HepG2 (cell line): ENCODE data around the gene CAPRIN2. TPM values are rescaled to one million over a fixed set of nuclear protein-coding genes. Genes with fewer than 3 reads are reported as not detected.

Experiments
- CREB1 ChIP-seq, 2 experiments: fragments of 450-650 bp in 1 of 2; IDR thresholded peaks; 2 replicates each; pipeline ENCODE4 v1.6.1; 2016 to 2017; ENCODE audit warnings: control low read depth in 1 of 2, mild to moderate bottlenecking in 1 of 2, missing compliant biosample characterization in 1 of 2, missing genetic modification characterization in 1 of 2
- DR1 ChIP-seq: sonication (generic); formaldehyde crosslinking; IDR thresholded peaks from 2 replicates; pipeline ENCODE4 v1.8.0; 2021; ENCODE audit warnings: mild to moderate bottlenecking, missing genetic modification reagents, inconsistent platforms
- FUBP1 ChIP-seq: sonication (generic); formaldehyde crosslinking; IDR thresholded peaks from 2 replicates; pipeline ENCODE4 v1.5.1; 2020; ENCODE audit warnings: missing genetic modification reagents, mild to moderate bottlenecking, borderline replicate concordance
- GABPA ChIP-seq, 2 experiments: IDR thresholded peaks; 2 replicates each; pipeline ENCODE4 v1.6.1; 2011 to 2016; ENCODE audit warnings: low read depth in 2 of 2, low read length in 1 of 2, missing biosample characterization in 1 of 2, missing genetic modification characterization in 1 of 2
- IKZF1 ChIP-seq: fragments of 450-650 bp; IDR thresholded peaks from 2 replicates; pipeline ENCODE4 v1.7.1; 2016
- KLF12 ChIP-seq: sonication (generic); formaldehyde crosslinking; IDR thresholded peaks from 2 replicates; pipeline ENCODE4 v1.4.0; 2020; ENCODE audit warnings: missing genetic modification reagents, borderline replicate concordance
- PHB2 ChIP-seq: fragments of 450-650 bp; IDR thresholded peaks from 2 replicates; pipeline ENCODE4 v1.6.1; 2018; ENCODE audit not compliant: partially characterized antibody
- PHF8 ChIP-seq: sonication (generic); formaldehyde crosslinking; IDR thresholded peaks from 2 replicates; pipeline ENCODE4 v1.5.0; 2020; ENCODE audit warnings: missing genetic modification reagents
- RERE ChIP-seq: IDR thresholded peaks from 2 replicates; pipeline ENCODE4 v1.6.1; 2016; ENCODE audit warnings: low read depth, missing genetic modification reagents, missing compliant biosample characterization
- THYN1 ChIP-seq: sonication (generic); formaldehyde crosslinking; IDR thresholded peaks from 2 replicates; pipeline ENCODE4 v1.8.1; 2023; ENCODE audit warnings: low read depth, mild to moderate bottlenecking, moderate library complexity, missing genetic modification reagents, borderline replicate concordance
- ZBTB44 ChIP-seq: sonication (generic); formaldehyde crosslinking; IDR thresholded peaks from 2 replicates; pipeline ENCODE4 v1.4.0; 2020; ENCODE audit warnings: missing genetic modification reagents
- ZNF605 ChIP-seq: sonication (generic); formaldehyde crosslinking; IDR thresholded peaks from 2 replicates; pipeline ENCODE4 v1.8.0; 2022; ENCODE audit warnings: mild to moderate bottlenecking, missing genetic modification reagents
- ZNF749 ChIP-seq: sonication (generic); formaldehyde crosslinking; IDR thresholded peaks from 2 replicates; pipeline ENCODE4 v1.8.0; 2022; ENCODE audit warnings: mild to moderate bottlenecking, missing genetic modification reagents, moderate library complexity, borderline replicate concordance
- ZNF850 ChIP-seq: sonication (generic); formaldehyde crosslinking; conservative IDR thresholded peaks from 2 replicates; pipeline ENCODE4 v1.9.0; 2021; ENCODE audit warnings: mild to moderate bottlenecking, missing genetic modification reagents
- ZSCAN21 ChIP-seq: sonication (generic); formaldehyde crosslinking; IDR thresholded peaks from 2 replicates; pipeline ENCODE4 v1.8.0; 2022; ENCODE audit warnings: mild to moderate bottlenecking, missing genetic modification reagents, moderate library complexity, borderline replicate concordance
- polyA plus RNA-seq, 8 experiments: library from polyadenylated mRNA; depleted of rRNA in 3 of 8; stranded (reverse) in 7 of 8; unstranded in 1 of 8; fragments of >200 nt; fragmentation: Illumina TruSeq in 4 of 8; extraction: Trizol in 4 of 8; gene quantifications; 2 replicates each; pipeline versions ENCODE4 v1.2.1 to v1.2.3, GENCODE V29; 2011 to 2016; ENCODE audit warnings: low read depth in 4 of 8, missing spikeins in 1 of 8, mixed read lengths in 1 of 8; ENCODE audit not compliant: insufficient read depth in 1 of 8
- total RNA-seq, 5 experiments: library from RNA; depleted of rRNA; stranded (reverse); fragments of >200 nt; fragmentation: Illumina TruSeq; extraction: Trizol; gene quantifications; 2 replicates each; pipeline ENCODE4 v1.2.3, GENCODE V29; 2016; ENCODE audit warnings: low read depth in 1 of 5
- TF ChIP-seq, protein P1 (sequence below): sonication (generic); formaldehyde crosslinking; IDR thresholded peaks from 2 replicates; pipeline ENCODE4 v1.9.0; 2021; ENCODE audit warnings: missing genetic modification reagents, mild to moderate bottlenecking, borderline replicate concordance
- TF ChIP-seq, protein P2 (sequence below): sonication (generic); formaldehyde crosslinking; IDR thresholded peaks from 2 replicates; pipeline ENCODE4 v1.4.0; 2020; ENCODE audit warnings: mild to moderate bottlenecking, missing genetic modification reagents

CAPRIN2 gene
- total and polyA plus RNA-seq, 2 of the 13 experiments (the other 11 are each of a cell fraction or from before 2014, with no cell fraction given): 21.7 to 30.6 TPM

DNA sequence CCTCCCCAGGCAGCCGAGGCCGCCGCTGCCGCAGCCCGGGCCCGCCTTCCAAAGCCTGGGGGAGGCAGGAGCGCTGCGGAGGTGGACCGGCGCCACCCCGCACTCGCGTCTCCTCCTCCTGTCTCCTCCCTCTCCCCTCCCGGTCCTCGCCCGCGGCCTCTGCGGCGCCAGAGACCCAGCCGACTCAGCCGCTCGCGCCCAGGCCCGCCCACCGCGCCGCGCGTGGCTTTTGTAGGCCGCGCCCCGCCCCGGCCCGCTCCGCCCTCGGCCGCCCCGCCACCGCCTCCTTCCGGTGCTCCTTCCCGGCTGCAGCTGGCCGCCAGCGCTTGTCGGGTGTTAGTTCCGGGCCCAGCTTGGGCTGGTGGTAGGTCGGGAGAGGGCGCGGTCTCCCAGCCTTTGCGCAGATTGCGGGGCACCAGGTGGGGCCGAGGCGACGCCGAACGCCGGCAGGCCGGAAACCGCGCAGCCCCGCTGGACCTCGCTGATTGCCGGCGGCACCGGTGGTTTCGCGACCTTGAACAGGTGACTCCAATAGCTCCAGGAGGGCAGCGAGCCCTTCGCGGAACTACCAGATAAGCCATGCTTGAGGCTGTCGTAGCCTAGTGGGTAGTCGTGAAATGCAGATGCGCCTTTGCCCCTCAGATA is at the start of gene CAPRIN2 (continued):
- TF ChIP-seq ZBTB44 (CRISPR knock-in tag) (no peak), ZNF605 (0 out of 2 replicates have a peak, but pooled peaks have one; percentile 44), FUBP1 (CRISPR knock-in tag) (no peak), ZSCAN21 (peak; percentile 87; the same call in 1 of the 2 replicates), PHF8 (CRISPR knock-in tag) (peak; percentile 58), THYN1 (CRISPR knock-in tag) (no peak), GABPA (IDR thresholded peaks at IDR 0.05; ENCODE audit: low read depth, low read length) (peak; percentile 78), GABPA (CRISPR knock-in tag; IDR thresholded peaks at IDR 0.05; ENCODE audit: low read depth) (peak; percentile 80), PHB2 (no peak), DR1 (CRISPR knock-in tag) (peak; percentile 67; the same call in 1 of the 2 replicates), CREB1 (IDR thresholded peaks at IDR 0.05) (no peak; the same call in 1 of the 2 replicates), CREB1 (CRISPR knock-in tag; IDR thresholded peaks at IDR 0.05) (no peak), ZNF749 (peak; percentile 34; the same call in 1 of the 2 replicates), ZNF850 (no peak), IKZF1 (no peak), RERE (no peak), KLF12 (CRISPR knock-in tag) (peak; percentile 79; the same call in 1 of the 2 replicates)
- TF ChIP-seq, protein P1, sequence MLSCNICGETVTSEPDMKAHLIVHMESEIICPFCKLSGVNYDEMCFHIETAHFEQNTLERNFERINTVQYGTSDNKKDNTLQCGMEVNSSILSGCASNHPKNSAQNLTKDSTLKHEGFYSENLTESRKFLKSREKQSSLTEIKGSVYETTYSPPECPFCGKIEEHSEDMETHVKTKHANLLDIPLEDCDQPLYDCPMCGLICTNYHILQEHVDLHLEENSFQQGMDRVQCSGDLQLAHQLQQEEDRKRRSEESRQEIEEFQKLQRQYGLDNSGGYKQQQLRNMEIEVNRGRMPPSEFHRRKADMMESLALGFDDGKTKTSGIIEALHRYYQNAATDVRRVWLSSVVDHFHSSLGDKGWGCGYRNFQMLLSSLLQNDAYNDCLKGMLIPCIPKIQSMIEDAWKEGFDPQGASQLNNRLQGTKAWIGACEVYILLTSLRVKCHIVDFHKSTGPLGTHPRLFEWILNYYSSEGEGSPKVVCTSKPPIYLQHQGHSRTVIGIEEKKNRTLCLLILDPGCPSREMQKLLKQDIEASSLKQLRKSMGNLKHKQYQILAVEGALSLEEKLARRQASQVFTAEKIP (CRISPR knock-in tag): no peak
- TF ChIP-seq, protein P2, sequence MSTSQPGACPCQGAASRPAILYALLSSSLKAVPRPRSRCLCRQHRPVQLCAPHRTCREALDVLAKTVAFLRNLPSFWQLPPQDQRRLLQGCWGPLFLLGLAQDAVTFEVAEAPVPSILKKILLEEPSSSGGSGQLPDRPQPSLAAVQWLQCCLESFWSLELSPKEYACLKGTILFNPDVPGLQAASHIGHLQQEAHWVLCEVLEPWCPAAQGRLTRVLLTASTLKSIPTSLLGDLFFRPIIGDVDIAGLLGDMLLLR (CRISPR knock-in tag): peak; percentile 55; the same call in 1 of the 2 replicates
